ENCODE data around the gene RPS19.
"Not testable (repeated sequence)": the region's sequence is repeated elsewhere in the genome, so short reads cannot be mapped to it uniquely, and the experiment has no call there.

The RPS19 gene

GRCh38 chr19:41901707-41902360 lies 41.8 kb downstream of the RPS19 start:
- no peak for DNase-seq (ENCODE audit: low spot score)

- no peak for DNase-seq (ENCODE audit: low spot score)
Observed at GRCh38 chr19:41902594-41902993, 42.5 kb downstream of the RPS19 start.

- no peak for DNase-seq (ENCODE audit: low spot score)
Observed at GRCh38 chr19:41903193-41903953, 43.3 kb downstream of the RPS19 start.

GRCh38 chr19:41904118-41904870 lies 44.2 kb downstream of the RPS19 start:
- no peak for DNase-seq (ENCODE audit: low spot score)

- no peak for DNase-seq (ENCODE audit: low spot score)
Observed at GRCh38 chr19:41905273-41906002, 45.4 kb downstream of the RPS19 start.

GRCh38 chr19:41906271-41906670 lies 46.2 kb downstream of the RPS19 start:
- no peak for DNase-seq (ENCODE audit: low spot score)

- DNase-seq (ENCODE audit: low spot score): no peak
Observed at GRCh38 chr19:41906916-41907680, 47.0 kb downstream of the RPS19 start.

- DNase-seq (ENCODE audit: low spot score): no peak
Observed at GRCh38 chr19:41907994-41908615, 48.0 kb downstream of the RPS19 start.

GRCh38 chr19:41908724-41909464 lies 48.8 kb downstream of the RPS19 start:
- DNase-seq (ENCODE audit: low spot score): no peak

- no peak for DNase-seq (ENCODE audit: low spot score)
Observed at GRCh38 chr19:41909706-41910105, 49.7 kb downstream of the RPS19 start.

GRCh38 chr19:41910240-41910991 lies 50.4 kb downstream of the RPS19 start:
- DNase-seq (ENCODE audit: low spot score): no peak

GRCh38 chr19:41910992-41911888 lies 51.2 kb downstream of the RPS19 start:
- no peak for DNase-seq (ENCODE audit: low spot score)

GRCh38 chr19:41911889-41912731 lies 52.1 kb downstream of the RPS19 start:
- no peak for DNase-seq (ENCODE audit: low spot score)

- peak; percentile 70 for DNase-seq (ENCODE audit: low spot score)
Observed at GRCh38 chr19:41912899-41913537, 53.0 kb downstream of the RPS19 start.

- peak; percentile 68 for DNase-seq (ENCODE audit: low spot score)
Observed at GRCh38 chr19:41913538-41914423, 53.7 kb downstream of the RPS19 start.

GRCh38 chr19:41914424-41914834 lies 54.4 kb downstream of the RPS19 start:
- DNase-seq (ENCODE audit: low spot score): not testable (repeated sequence)
